ENCODE measurements around the gene ADGRE2.
"Not testable (repeated sequence)": the region's sequence is repeated elsewhere in the genome, so short reads cannot be mapped to it uniquely, and the experiment has no call there.

Gene ADGRE2

GRCh38 chr19:14792250-14792649, 13.9 kb upstream of the ADGRE2 start:
- not testable (repeated sequence) for H3K4me3 ChIP-seq (ENCODE audit: low read length); H3K9me3 ChIP-seq (replicated peaks; ENCODE audit: low read length); H3K9ac ChIP-seq (ENCODE audit: low read depth, low read length); H3K27me3 ChIP-seq (ENCODE audit: control insufficient read depth, insufficient read depth, low read length); H3K36me3 ChIP-seq (ENCODE audit: insufficient read depth, low read length); H3K4me1 ChIP-seq (ENCODE audit: control insufficient read depth, insufficient read depth, low read length); H3K4me2 ChIP-seq (ENCODE audit: low read length)

- Histone ChIP-seq H3K9ac (ENCODE audit: low read depth, low read length) (no peak overlapping the region), H3K4me3 (ENCODE audit: low read length) (no peak overlapping the region), H3K4me1 (ENCODE audit: control insufficient read depth, insufficient read depth, low read length) (peaks cover 7% of the 10 kb centered on the region), H3K4me2 (ENCODE audit: low read length) (peak overlapping the region; percentile 62), H3K36me3 (ENCODE audit: insufficient read depth, low read length) (no peaks in the 10 kb centered on the region), H3K27me3 (ENCODE audit: control insufficient read depth, insufficient read depth, low read length) (no peaks in the 10 kb centered on the region), H3K9me3 (replicated peaks; ENCODE audit: low read length) (no peaks in the 10 kb centered on the region)
Measured at GRCh38 chr19:14786421-14786851, 8.1 kb upstream of the ADGRE2 start.

- H3K27me3 ChIP-seq (ENCODE audit: control insufficient read depth, insufficient read depth, low read length); H3K9me3 ChIP-seq (replicated peaks; ENCODE audit: low read length); H3K4me1 ChIP-seq (ENCODE audit: control insufficient read depth, insufficient read depth, low read length); H3K4me2 ChIP-seq (ENCODE audit: low read length); H3K36me3 ChIP-seq (ENCODE audit: insufficient read depth, low read length); H3K4me3 ChIP-seq (ENCODE audit: low read length): not testable (repeated sequence)
- peak overlapping the region; percentile 47 for H3K9ac ChIP-seq (ENCODE audit: low read depth, low read length)
Measured at GRCh38 chr19:14785102-14785793, 6.9 kb upstream of the ADGRE2 start.

- not testable (repeated sequence) for H3K4me1 ChIP-seq (ENCODE audit: control insufficient read depth, insufficient read depth, low read length); H3K4me3 ChIP-seq (ENCODE audit: low read length); H3K36me3 ChIP-seq (ENCODE audit: insufficient read depth, low read length); H3K9me3 ChIP-seq (replicated peaks; ENCODE audit: low read length); H3K27me3 ChIP-seq (ENCODE audit: control insufficient read depth, insufficient read depth, low read length)
- peak overlapping the region; percentile 23 for H3K4me2 ChIP-seq (ENCODE audit: low read length)
- H3K9ac ChIP-seq (ENCODE audit: low read depth, low read length), result peak overlapping the region; percentile 47
Measured at GRCh38 chr19:14784730-14785101, 6.4 kb upstream of the ADGRE2 start.

GRCh38 chr19:14783410-14783998, 5.1 kb upstream of the ADGRE2 start:
- H3K9me3 ChIP-seq (replicated peaks; ENCODE audit: low read length); H3K27me3 ChIP-seq (ENCODE audit: control insufficient read depth, insufficient read depth, low read length); H3K36me3 ChIP-seq (ENCODE audit: insufficient read depth, low read length); H3K4me2 ChIP-seq (ENCODE audit: low read length); H3K4me3 ChIP-seq (ENCODE audit: low read length); H3K4me1 ChIP-seq (ENCODE audit: control insufficient read depth, insufficient read depth, low read length); H3K9ac ChIP-seq (ENCODE audit: low read depth, low read length): not testable (repeated sequence)

GRCh38 chr19:14782626-14783409, 4.5 kb upstream of the ADGRE2 start:
- Histone ChIP-seq H3K36me3 (ENCODE audit: insufficient read depth, low read length) (no peaks in the 10 kb centered on the region), H3K4me3 (ENCODE audit: low read length) (no peak overlapping the region), H3K9ac (ENCODE audit: low read depth, low read length) (no peak overlapping the region), H3K9me3 (replicated peaks; ENCODE audit: low read length) (no peaks in the 10 kb centered on the region), H3K4me1 (ENCODE audit: control insufficient read depth, insufficient read depth, low read length) (peaks cover 7% of the 10 kb centered on the region), H3K4me2 (ENCODE audit: low read length) (no peak overlapping the region), H3K27me3 (ENCODE audit: control insufficient read depth, insufficient read depth, low read length) (no peaks in the 10 kb centered on the region)

- not testable (repeated sequence) for H3K36me3 ChIP-seq (ENCODE audit: insufficient read depth, low read length); H3K4me1 ChIP-seq (ENCODE audit: control insufficient read depth, insufficient read depth, low read length); H3K27me3 ChIP-seq (ENCODE audit: control insufficient read depth, insufficient read depth, low read length); H3K9ac ChIP-seq (ENCODE audit: low read depth, low read length); H3K4me3 ChIP-seq (ENCODE audit: low read length); H3K9me3 ChIP-seq (replicated peaks; ENCODE audit: low read length); H3K4me2 ChIP-seq (ENCODE audit: low read length)
Measured at GRCh38 chr19:14781713-14782536, 3.6 kb upstream of the ADGRE2 start.

GRCh38 chr19:14780622-14781225, 2.4 kb upstream of the ADGRE2 start:
- not testable (repeated sequence) for H3K27me3 ChIP-seq (ENCODE audit: control insufficient read depth, insufficient read depth, low read length); H3K9ac ChIP-seq (ENCODE audit: low read depth, low read length); H3K4me2 ChIP-seq (ENCODE audit: low read length); H3K36me3 ChIP-seq (ENCODE audit: insufficient read depth, low read length); H3K4me3 ChIP-seq (ENCODE audit: low read length); H3K9me3 ChIP-seq (replicated peaks; ENCODE audit: low read length); H3K4me1 ChIP-seq (ENCODE audit: control insufficient read depth, insufficient read depth, low read length)

- no peaks in the 10 kb centered on the region for H3K4me1 ChIP-seq (ENCODE audit: control insufficient read depth, insufficient read depth, low read length)
- no peaks in the 10 kb centered on the region for H3K27me3 ChIP-seq (ENCODE audit: control insufficient read depth, insufficient read depth, low read length)
- no peak overlapping the region for H3K9ac ChIP-seq (ENCODE audit: low read depth, low read length)
Measured at GRCh38 chr19:14779151-14779550, 791 bp upstream of the ADGRE2 start.

GRCh38 chr19:14777645-14778044, 715 bp downstream of the ADGRE2 start:
- H3K36me3 ChIP-seq (ENCODE audit: insufficient read depth, low read length); H3K4me3 ChIP-seq (ENCODE audit: low read length); H3K4me1 ChIP-seq (ENCODE audit: control insufficient read depth, insufficient read depth, low read length); H3K27me3 ChIP-seq (ENCODE audit: control insufficient read depth, insufficient read depth, low read length); H3K9me3 ChIP-seq (replicated peaks; ENCODE audit: low read length); H3K4me2 ChIP-seq (ENCODE audit: low read length); H3K9ac ChIP-seq (ENCODE audit: low read depth, low read length): not testable (repeated sequence)

More at GRCh38 chr19:14779151-14779550, 791 bp upstream of the ADGRE2 start:
- H3K9me3 ChIP-seq (replicated peaks; ENCODE audit: low read length), result no peaks in the 10 kb centered on the region
- H3K4me3 ChIP-seq (ENCODE audit: low read length), result no peak overlapping the region
- no peaks in the 10 kb centered on the region for H3K36me3 ChIP-seq (ENCODE audit: insufficient read depth, low read length)
- H3K4me2 ChIP-seq (ENCODE audit: low read length), result no peak overlapping the region
